ENCODE measurements around the gene PLXNB2.

GRCh38 chr22:50305923-50306566 lies 1.4 kb downstream of the PLXNB2 start:
- TF ChIP-seq CTCF (IDR thresholded peaks at IDR 0.05) (no peak), POLR2A (IDR thresholded peaks at IDR 0.05; ENCODE audit: low read depth) (no peak), EP300 (IDR thresholded peaks at IDR 0.05) (no peak)
